Chondrocyte (in vitro differentiated cells): ENCODE measurements around the gene NETO1. TPM values are rescaled to one million over a fixed set of nuclear protein-coding genes. Genes with fewer than 3 reads are reported as not detected.
A peak's percentile ranks its signal among the peaks of the same experiment; 100 is the strongest.

Experiments
- DNase-seq: peaks from one replicate; pipeline ENCODE4 v3.0.0; 2021; ENCODE audit warnings: mixed read lengths, low spot score
- H3K27ac Mint-ChIP-seq: one replicate; pipeline ENCODE4 v1.8.0; 2021; ENCODE audit warnings: mild to moderate bottlenecking, moderate library complexity, mixed read lengths; ENCODE audit not compliant: unreplicated experiment
- H3K27me3 Mint-ChIP-seq: 2 replicates; pipeline ENCODE4 v1.8.0; 2021; ENCODE audit warnings: low read depth, mixed read lengths
- H3K36me3 Mint-ChIP-seq: 2 replicates; pipeline ENCODE4 v1.8.0; 2021; ENCODE audit warnings: low read depth, mixed read lengths
- H3K4me1 Mint-ChIP-seq: 2 replicates; pipeline ENCODE4 v1.8.0; 2021; ENCODE audit warnings: low read depth, mild to moderate bottlenecking, mixed read lengths
- H3K4me3 Mint-ChIP-seq: one replicate; pipeline ENCODE4 v1.8.0; 2021; ENCODE audit warnings: mild to moderate bottlenecking, moderate library complexity, mixed read lengths; ENCODE audit not compliant: unreplicated experiment
- H3K9me3 Mint-ChIP-seq: 2 replicates; pipeline ENCODE4 v1.8.0; 2021; ENCODE audit warnings: low read depth, mixed read lengths
- CTCF ChIP-seq: fragments of 200-600 bp; sonication (generic); IDR thresholded peaks from 2 replicates; pipeline ENCODE4 v1.5.0; 2021; ENCODE audit warnings: antibody characterized with exemption, mild to moderate bottlenecking, moderate library complexity
- total RNA-seq: library from RNA; stranded (reverse); gene quantifications from 3 replicates; pipeline ENCODE4 v1.2.1, GENCODE V29; 2021

Gene NETO1
- total RNA-seq, 1 donor from 2014 or later, result not detected

DNA sequence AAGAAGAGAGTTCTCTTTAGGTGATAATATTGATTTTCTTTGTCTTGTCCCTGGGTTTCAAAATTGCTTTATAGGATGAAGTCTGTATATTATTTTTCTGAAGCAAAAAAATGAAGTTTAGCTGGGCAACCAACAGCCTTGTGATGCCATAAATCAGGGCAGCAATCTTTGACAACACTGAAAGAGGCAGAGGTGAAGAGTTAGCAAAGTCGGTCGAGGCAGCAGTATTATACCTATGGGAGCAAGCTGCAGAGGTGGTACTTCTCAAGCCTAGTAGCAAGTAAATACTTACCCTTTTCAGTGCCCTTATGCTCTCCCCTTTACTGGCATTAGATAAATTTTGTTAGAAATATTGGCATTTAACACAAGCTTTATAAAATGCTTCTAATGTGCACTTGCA is 92.9 kb downstream of the NETO1 start:
- TF ChIP-seq CTCF, result no peak
- Mint-ChIP-seq H3K4me3 (no peak overlapping the region), H3K4me1 (no peaks in the 10 kb centered on the region), H3K27me3 (peaks cover 1% of the 10 kb centered on the region), H3K9me3 (peaks cover 3% of the 10 kb centered on the region), H3K36me3 (no peaks in the 10 kb centered on the region), H3K27ac (no peak overlapping the region)
- DNase-seq, result no peak

DNA sequence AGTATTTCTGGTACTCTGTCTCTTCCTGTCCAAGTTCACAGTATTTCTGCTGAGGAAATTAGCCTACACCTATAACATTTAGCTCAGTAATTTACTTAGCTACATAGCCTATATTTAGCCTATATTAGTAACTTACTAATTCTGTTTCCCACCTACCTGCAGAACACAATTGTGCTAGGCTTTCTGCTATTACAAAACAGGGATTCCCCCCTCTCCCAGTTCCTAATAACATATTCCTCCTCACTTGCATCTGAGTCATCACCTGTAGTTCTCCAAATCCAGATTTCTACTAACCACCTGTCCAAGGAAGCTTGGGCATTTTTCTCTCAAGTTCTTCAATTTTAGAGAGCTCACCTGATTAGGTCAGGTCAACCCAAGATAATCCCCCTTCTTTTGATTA is 94.9 kb downstream of the NETO1 start:
- H3K36me3 Mint-ChIP-seq, result no peaks in the 10 kb centered on the region
- TF ChIP-seq CTCF, result no peak
- peaks cover 3% of the 10 kb centered on the region for H3K9me3 Mint-ChIP-seq
- no peak overlapping the region for H3K4me3 Mint-ChIP-seq
- peaks cover 1% of the 10 kb centered on the region for H3K27me3 Mint-ChIP-seq
- DNase-seq, result no peak
- no peaks in the 10 kb centered on the region for H3K4me1 Mint-ChIP-seq
- no peak overlapping the region for H3K27ac Mint-ChIP-seq

DNA sequence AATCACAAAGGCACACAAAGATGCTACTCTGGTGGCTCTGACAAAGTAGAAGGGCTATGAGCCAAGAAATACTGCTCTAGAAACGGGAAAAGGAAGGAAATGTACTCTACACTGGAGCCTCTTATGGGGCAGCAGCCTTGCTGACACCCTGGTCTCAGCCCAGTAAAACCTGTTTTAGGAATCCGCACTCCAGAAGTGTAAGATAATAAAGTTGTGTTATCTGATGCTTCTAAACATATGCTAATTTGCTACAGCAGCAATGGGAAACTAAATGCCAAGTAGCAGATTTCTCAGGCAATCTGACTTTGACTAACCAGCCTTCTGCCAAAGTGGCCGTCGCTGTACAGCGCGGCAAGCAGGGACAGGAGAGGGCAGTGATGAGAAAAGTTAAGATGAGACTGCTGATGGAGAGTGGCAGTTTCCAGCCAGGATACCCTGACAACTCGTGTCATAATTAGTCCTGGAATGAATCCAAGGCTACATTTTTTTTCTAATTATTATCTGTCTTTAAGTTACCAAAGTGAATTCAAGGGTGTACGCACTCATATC is 99.0 kb downstream of the NETO1 start:
- H3K4me3 Mint-ChIP-seq, result no peak overlapping the region
- no peak for TF ChIP-seq CTCF
- peaks cover 13% of the 10 kb centered on the region for H3K27me3 Mint-ChIP-seq
- no peaks in the 10 kb centered on the region for H3K36me3 Mint-ChIP-seq
- H3K4me1 Mint-ChIP-seq, result no peaks in the 10 kb centered on the region
- no peaks in the 10 kb centered on the region for H3K9me3 Mint-ChIP-seq
- no peak for DNase-seq
- no peak overlapping the region for H3K27ac Mint-ChIP-seq

DNA sequence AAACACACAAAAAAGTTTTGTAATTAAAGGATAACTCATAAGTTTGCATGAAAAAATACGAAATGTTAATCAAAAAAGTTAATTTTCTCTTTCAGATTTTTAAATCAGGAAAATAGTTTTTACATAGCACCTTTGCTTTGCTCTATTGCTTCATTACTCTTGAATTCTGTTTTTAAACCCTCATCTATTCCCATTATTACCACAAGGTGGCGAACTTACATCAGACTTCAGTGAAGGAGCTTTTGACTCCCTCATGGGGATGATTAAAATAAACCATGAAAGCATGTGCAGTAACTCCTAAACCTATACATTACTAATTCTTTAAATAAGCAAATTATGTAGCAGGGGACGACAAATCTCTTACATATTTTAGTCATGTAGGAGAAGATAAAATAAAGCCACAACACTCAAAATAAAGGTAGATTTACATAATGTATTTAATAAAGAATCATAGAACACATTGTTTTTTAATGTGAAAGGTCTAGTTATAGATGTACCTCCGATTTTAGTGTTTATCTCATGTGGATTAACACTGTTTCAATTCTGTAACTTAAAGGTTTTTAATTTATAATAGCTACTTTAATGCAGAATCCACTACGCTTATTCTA is 105.2 kb downstream of the NETO1 start:
- no peaks in the 10 kb centered on the region for H3K36me3 Mint-ChIP-seq
- H3K4me1 Mint-ChIP-seq, result no peaks in the 10 kb centered on the region
- H3K27ac Mint-ChIP-seq, result no peak overlapping the region
- TF ChIP-seq CTCF, result peak; percentile 93
- H3K4me3 Mint-ChIP-seq, result no peak overlapping the region
- no peaks in the 10 kb centered on the region for H3K9me3 Mint-ChIP-seq
- H3K27me3 Mint-ChIP-seq, result peaks cover 27% of the 10 kb centered on the region
- DNase-seq, result no peak

DNA sequence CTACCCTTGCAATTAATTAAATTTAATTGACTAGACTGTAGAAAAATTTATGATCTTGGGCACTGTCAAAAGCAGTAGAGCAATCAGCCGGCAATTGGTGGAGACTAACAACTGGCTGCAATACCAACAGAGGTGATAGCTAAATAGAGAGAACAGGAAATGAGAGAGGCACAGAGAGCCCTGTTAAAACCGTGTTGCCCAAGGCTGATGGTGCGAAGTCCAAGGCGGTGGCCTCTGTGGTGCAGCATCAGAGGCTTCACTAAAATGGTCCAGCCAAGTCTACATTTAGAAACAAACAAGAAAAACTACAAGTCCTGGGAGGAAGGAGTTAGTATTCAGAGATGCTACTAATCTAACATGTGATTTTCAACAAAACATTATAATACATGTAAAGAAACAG is 115.6 kb downstream of the NETO1 start:
- H3K36me3 Mint-ChIP-seq, result no peaks in the 10 kb centered on the region
- no peaks in the 10 kb centered on the region for H3K4me1 Mint-ChIP-seq
- no peak for DNase-seq
- no peak overlapping the region for H3K27ac Mint-ChIP-seq
- H3K9me3 Mint-ChIP-seq, result no peaks in the 10 kb centered on the region
- no peak for TF ChIP-seq CTCF
- peaks cover 3% of the 10 kb centered on the region for H3K27me3 Mint-ChIP-seq
- H3K4me3 Mint-ChIP-seq, result no peak overlapping the region
